Fibroblast of lung (primary cell): ENCODE measurements around the gene SPECC1L.

ENCODE experiments used
- EZH2 ChIP-seq: IDR thresholded peaks from 2 replicates; pipeline ENCODE4 v1.5.1; 2012; ENCODE audit warnings: low read length, control low read depth, mild to moderate bottlenecking; ENCODE audit errors: missing control alignments
- TF ChIP-seq, protein P1 (sequence below), 2 donors: IDR thresholded peaks in 1 of 2; conservative IDR thresholded peaks in 1 of 2; 1 replicate in 1 of 2; 2 replicates in 1 of 2; pipeline ENCODE4 v1.5.1; 2011 to 2012; ENCODE audit warnings: low read length in 2 of 2, control low read depth in 1 of 2, inconsistent platforms in 1 of 2, low read depth in 1 of 2, mild to moderate bottlenecking in 1 of 2

DNA sequence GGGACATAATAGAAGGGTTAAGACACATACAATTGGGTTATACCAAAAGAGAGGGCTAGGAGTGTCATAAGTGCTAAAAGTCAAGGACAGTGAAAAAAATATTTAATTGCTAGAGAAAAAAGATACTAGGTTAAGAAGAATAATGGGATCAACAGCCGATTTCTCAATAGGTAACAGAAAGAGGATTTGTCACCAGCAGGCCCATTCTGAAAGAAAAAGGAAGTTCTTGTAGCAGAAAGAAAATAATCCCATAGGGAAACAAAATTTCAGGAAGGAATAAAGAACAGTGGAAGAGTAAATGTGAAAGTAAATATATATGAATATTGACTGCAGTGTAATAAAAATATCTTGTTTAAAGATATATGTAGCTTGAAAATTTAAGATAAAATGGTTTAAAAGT lies 113.5 kb downstream of the SPECC1L start:
- TF ChIP-seq, protein P1, sequence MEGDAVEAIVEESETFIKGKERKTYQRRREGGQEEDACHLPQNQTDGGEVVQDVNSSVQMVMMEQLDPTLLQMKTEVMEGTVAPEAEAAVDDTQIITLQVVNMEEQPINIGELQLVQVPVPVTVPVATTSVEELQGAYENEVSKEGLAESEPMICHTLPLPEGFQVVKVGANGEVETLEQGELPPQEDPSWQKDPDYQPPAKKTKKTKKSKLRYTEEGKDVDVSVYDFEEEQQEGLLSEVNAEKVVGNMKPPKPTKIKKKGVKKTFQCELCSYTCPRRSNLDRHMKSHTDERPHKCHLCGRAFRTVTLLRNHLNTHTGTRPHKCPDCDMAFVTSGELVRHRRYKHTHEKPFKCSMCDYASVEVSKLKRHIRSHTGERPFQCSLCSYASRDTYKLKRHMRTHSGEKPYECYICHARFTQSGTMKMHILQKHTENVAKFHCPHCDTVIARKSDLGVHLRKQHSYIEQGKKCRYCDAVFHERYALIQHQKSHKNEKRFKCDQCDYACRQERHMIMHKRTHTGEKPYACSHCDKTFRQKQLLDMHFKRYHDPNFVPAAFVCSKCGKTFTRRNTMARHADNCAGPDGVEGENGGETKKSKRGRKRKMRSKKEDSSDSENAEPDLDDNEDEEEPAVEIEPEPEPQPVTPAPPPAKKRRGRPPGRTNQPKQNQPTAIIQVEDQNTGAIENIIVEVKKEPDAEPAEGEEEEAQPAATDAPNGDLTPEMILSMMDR (conservative IDR thresholded peaks at IDR 0.05 in 1 of 2, IDR thresholded peaks at IDR 0.05 in 1 of 2; ENCODE audit: low read depth in 1 of 2, low read length in 2 of 2): no peak
- TF ChIP-seq EZH2: no peak
